Osteoblast (primary cell): ENCODE results near the gene DIAPH2. TPM values are rescaled to one million over a fixed set of nuclear protein-coding genes. Genes with fewer than 3 reads are reported as not detected.

Experiments used
- DNase-seq: peaks from one replicate; pipeline ENCODE4 v3.0.0; 2011; ENCODE audit warnings: low spot score, mixed read lengths; ENCODE audit not compliant: insufficient read length; ENCODE audit errors: missing footprints
- H2AFZ ChIP-seq: 2 replicates; pipeline ENCODE4 v1.6.0; 2011; ENCODE audit warnings: mild to moderate bottlenecking, low read length
- H3K27ac ChIP-seq: 2 replicates; pipeline ENCODE4 v1.5.1; 2011; ENCODE audit warnings: mild to moderate bottlenecking, low read depth, low read length, moderate library complexity
- H3K27me3 ChIP-seq: 2 replicates; pipeline ENCODE4 v1.6.0; 2012; ENCODE audit warnings: mild to moderate bottlenecking, control low read depth, inconsistent platforms, low read length, moderate library complexity; ENCODE audit not compliant: insufficient read depth
- H3K36me3 ChIP-seq: 2 replicates; pipeline ENCODE4 v1.5.1; 2011; ENCODE audit warnings: mild to moderate bottlenecking, low read length, control low read depth, moderate library complexity; ENCODE audit not compliant: insufficient read depth
- H3K4me1 ChIP-seq: 2 replicates; pipeline ENCODE4 v1.5.1; 2011; ENCODE audit warnings: mild to moderate bottlenecking, low read length, control low read depth, moderate library complexity; ENCODE audit not compliant: insufficient read depth
- H3K4me2 ChIP-seq: 2 replicates; pipeline ENCODE4 v1.6.0; 2011; ENCODE audit warnings: mild to moderate bottlenecking, low read length; ENCODE audit not compliant: insufficient read depth
- H3K4me3 ChIP-seq: fragments of 200-600 bp; sonication (generic); 3 replicates; pipeline ENCODE4 v1.5.1; 2012; ENCODE audit warnings: mild to moderate bottlenecking, low read length, inconsistent platforms; ENCODE audit not compliant: insufficient read depth
- H3K79me2 ChIP-seq: 2 replicates; pipeline ENCODE4 v1.6.0; 2012; ENCODE audit warnings: mild to moderate bottlenecking, low read length, control low read depth, inconsistent platforms; ENCODE audit not compliant: insufficient read depth
- H3K9me3 ChIP-seq: 2 replicates; pipeline ENCODE4 v1.5.1; 2011; ENCODE audit warnings: low read depth, low read length, control low read depth
- H4K20me1 ChIP-seq: 2 replicates; pipeline ENCODE4 v1.6.0; 2012; ENCODE audit warnings: mild to moderate bottlenecking, low read length, control low read depth; ENCODE audit not compliant: insufficient read depth
- CTCF ChIP-seq: IDR thresholded peaks from 2 replicates; pipeline ENCODE4 v1.5.1; 2011; ENCODE audit warnings: mild to moderate bottlenecking, low read depth, low read length, moderate library complexity; ENCODE audit errors: extremely low read depth
- total RNA-seq: library from RNA; depleted of rRNA; stranded (reverse); fragments of >200 nt; gene quantifications from 2 replicates; pipeline ENCODE4 v1.2.3, GENCODE V29; 2012

The DIAPH2 gene
- total RNA-seq, 1 donor, result 21.0 TPM

GRCh38 chrX:97429101-97429500 lies 744.5 kb downstream of the DIAPH2 start:
- no peak for TF ChIP-seq CTCF
- no peak overlapping the region for H2AFZ ChIP-seq
- no peak overlapping the region for H3K27ac ChIP-seq
- no peak overlapping the region for H3K4me2 ChIP-seq
- no peak for DNase-seq
- H3K4me1 ChIP-seq, result no peaks in the 10 kb centered on the region
- no peaks in the 10 kb centered on the region for H3K27me3 ChIP-seq
- no peaks in the 10 kb centered on the region for H3K36me3 ChIP-seq
- no peaks in the 10 kb centered on the region for H3K9me3 ChIP-seq
- no peaks in the 10 kb centered on the region for H3K79me2 ChIP-seq
- no peak overlapping the region for H3K4me3 ChIP-seq
- H4K20me1 ChIP-seq, result no peaks in the 10 kb centered on the region

GRCh38 chrX:97431281-97431680 lies 746.6 kb downstream of the DIAPH2 start:
- DNase-seq, result no peak
- H3K27me3 ChIP-seq, result no peaks in the 10 kb centered on the region

DNA sequence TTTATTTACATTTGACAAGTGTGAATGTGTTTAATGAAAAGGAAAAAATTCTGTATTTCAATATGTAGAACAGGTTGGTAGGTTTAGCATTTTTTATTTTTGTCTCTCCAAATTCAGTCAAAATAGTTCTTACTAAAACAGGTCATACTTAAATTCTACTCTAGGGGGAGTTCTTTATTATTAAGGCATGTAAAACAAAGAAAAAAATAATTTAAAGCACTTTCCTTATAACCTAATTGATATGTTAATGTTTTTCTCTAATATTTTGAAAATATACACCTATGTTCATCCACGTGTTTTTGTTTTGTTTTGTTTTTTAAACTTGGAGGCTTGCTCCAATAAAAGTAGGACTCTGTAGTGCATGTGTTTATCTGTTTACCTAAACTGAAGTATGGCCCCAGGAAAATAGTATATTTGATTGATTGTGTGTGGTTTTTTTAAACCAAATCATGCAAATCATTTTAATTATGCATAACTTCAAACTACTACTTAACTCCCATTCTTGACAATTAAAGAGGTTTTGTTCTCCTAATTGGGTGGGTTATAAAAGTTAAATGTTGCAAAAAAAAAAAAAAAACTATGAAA lies 761.7 kb downstream of the DIAPH2 start:
- no peaks in the 10 kb centered on the region for H3K36me3 ChIP-seq
- H3K27ac ChIP-seq, result no peak overlapping the region
- peaks cover 2% of the 10 kb centered on the region for H3K27me3 ChIP-seq
- H3K79me2 ChIP-seq, result no peaks in the 10 kb centered on the region
- no peak overlapping the region for H2AFZ ChIP-seq
- no peaks in the 10 kb centered on the region for H3K9me3 ChIP-seq
- no peaks in the 10 kb centered on the region for H4K20me1 ChIP-seq
- H3K4me2 ChIP-seq, result no peak overlapping the region
- peak; percentile 44 for TF ChIP-seq CTCF
- H3K4me1 ChIP-seq, result no peaks in the 10 kb centered on the region
- no peak for DNase-seq
- no peak overlapping the region for H3K4me3 ChIP-seq

More at GRCh38 chrX:97431281-97431680, 746.6 kb downstream of the DIAPH2 start:
- Histone ChIP-seq H2AFZ (no peak overlapping the region), H3K79me2 (no peaks in the 10 kb centered on the region), H3K36me3 (no peaks in the 10 kb centered on the region), H3K9me3 (no peaks in the 10 kb centered on the region), H4K20me1 (no peaks in the 10 kb centered on the region), H3K4me1 (no peaks in the 10 kb centered on the region), H3K4me3 (no peak overlapping the region), H3K27ac (no peak overlapping the region), H3K4me2 (no peak overlapping the region)
- TF ChIP-seq CTCF, result no peak

DNA sequence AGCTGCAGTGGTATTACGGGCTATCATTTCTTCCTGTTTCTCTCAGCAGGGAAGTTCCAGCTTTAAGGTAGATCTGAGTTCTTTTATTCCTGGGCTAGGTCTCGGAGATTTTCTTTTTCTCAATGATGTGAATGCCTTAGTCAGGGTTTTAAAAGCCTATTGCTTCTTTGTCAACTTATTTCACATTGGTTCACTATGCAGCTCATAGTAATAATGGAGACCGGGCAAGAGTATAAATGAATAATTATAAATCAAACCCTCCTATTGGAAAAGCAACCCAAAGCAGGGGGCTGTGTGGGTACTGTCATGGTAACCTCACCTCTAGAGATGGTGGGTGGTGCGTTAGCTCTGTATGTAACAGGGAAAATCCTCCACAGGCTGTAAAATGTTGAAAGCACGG lies 762.7 kb downstream of the DIAPH2 start:
- no peak overlapping the region for H3K27ac ChIP-seq
- no peak overlapping the region for H2AFZ ChIP-seq
- no peaks in the 10 kb centered on the region for H3K79me2 ChIP-seq
- H3K4me2 ChIP-seq, result no peak overlapping the region
- H3K9me3 ChIP-seq, result no peaks in the 10 kb centered on the region
- H4K20me1 ChIP-seq, result no peaks in the 10 kb centered on the region
- peaks cover 2% of the 10 kb centered on the region for H3K27me3 ChIP-seq
- no peaks in the 10 kb centered on the region for H3K4me1 ChIP-seq
- DNase-seq, result no peak
- no peaks in the 10 kb centered on the region for H3K36me3 ChIP-seq
- no peak for TF ChIP-seq CTCF
- H3K4me3 ChIP-seq, result no peak overlapping the region
